Esophagus squamous epithelium (tissue), 5 donors: ENCODE results near the gene PSME2. TPM values are rescaled to one million over a fixed set of nuclear protein-coding genes. Genes with fewer than 3 reads are reported as not detected.

Experiments used
- DNase-seq: peaks from one replicate; lab custom pipeline; 2025; lab: John Stamatoyannopoulos, UW
- H3K27ac ChIP-seq, 4 donors: fragments of 200-600 bp; sonication (generic); one replicate each; pipeline ENCODE4 v1.5.1; 2016 to 2019; ENCODE audit warnings: mild to moderate bottlenecking in 1 of 4
- H3K27me3 ChIP-seq, 4 donors: fragments of 200-600 bp; sonication (generic); 1 replicate in 3 of 4; 2 replicates in 1 of 4; pipeline versions ENCODE4 v1.5.1 to v1.6.0; 2017 to 2021; ENCODE audit warnings: antibody characterized with exemption in 1 of 4
- H3K36me3 ChIP-seq, 3 donors: fragments of 200-600 bp; sonication (generic); one replicate each; pipeline ENCODE4 v1.5.1; 2016 to 2019
- H3K4me1 ChIP-seq, 3 donors: fragments of 200-600 bp; sonication (generic); one replicate each; pipeline ENCODE4 v1.5.1; 2017 to 2019
- H3K4me3 ChIP-seq, 4 donors: fragments of 200-600 bp; sonication (generic); 1 replicate in 3 of 4; 2 replicates in 1 of 4; pipeline ENCODE4 v1.5.1; 2016 to 2019; ENCODE audit warnings: mild to moderate bottlenecking in 2 of 4, moderate library complexity in 1 of 4
- H3K9me3 ChIP-seq, 3 donors: fragments of 200-600 bp; sonication (generic); one replicate each; pipeline ENCODE4 v1.5.1; 2016 to 2019
- CTCF ChIP-seq, 6 experiments: fragments of 450-650 bp in 4 of 6; fragments of 200-600 bp in 2 of 6; sonication (generic) in 2 of 6; IDR thresholded peaks; one replicate each; pipeline ENCODE4 v1.5.1; 2016 to 2019; ENCODE audit warnings: antibody characterized with exemption in 6 of 6, mild to moderate bottlenecking in 4 of 6, moderate library complexity in 4 of 6
- POLR2A ChIP-seq, 4 donors: fragments of 450-650 bp; IDR thresholded peaks; one replicate each; pipeline ENCODE4 v1.6.1; 2017; ENCODE audit warnings: antibody characterized with exemption in 4 of 4, mild to moderate bottlenecking in 4 of 4, moderate library complexity in 3 of 4
- WGBS, 2 donors: methylation state at CpG; one replicate each; pipeline ENCODE4 v1.1.5; 2018; 5-methylcytosine and 5-hydroxymethylcytosine counted together
- intact Hi-C: fragments of 100-400 bp; cut with DNase I; formaldehyde crosslinking; loops from one replicate; pipeline ENCODE4 v1.15.0; 2022
- total RNA-seq, 4 donors: library from RNA; depleted of rRNA; stranded (reverse); fragments of >200 nt; gene quantifications; one replicate each; pipeline ENCODE4 v1.1.0, GENCODE V29; 2016
- donor health status: DM: yes; HTN: yes; CAD: no.

The PSME2 gene
- total RNA-seq, 4 donors from 2014 or later = 44.4 to 110 (median 77.2) TPM

- DNase-seq = no peak
- 74 to 93% methylated on average over 4 to 8 of the region's 16 CpGs for WGBS, 2 donors
- Histone ChIP-seq H3K36me3 (peaks cover 0 to 53% (median 6%) of the 10 kb centered on the region in 3 donors), H3K27ac (no peak overlapping the region), H3K4me3 (no peak overlapping the region), H3K4me1 (peaks cover 15 to 20% (median 19%) of the 10 kb centered on the region in 3 donors), H3K27me3 (no peaks in the 10 kb centered on the region), H3K9me3 (no peaks in the 10 kb centered on the region)
- intact Hi-C loops = no loop called here
- TF ChIP-seq POLR2A (IDR thresholded peaks at IDR 0.05) (no peak), CTCF (IDR thresholded peaks at IDR 0.05) (no peak)
Observed at GRCh38 chr14:24098229-24098926, 48.0 kb downstream of the PSME2 start.

DNA sequence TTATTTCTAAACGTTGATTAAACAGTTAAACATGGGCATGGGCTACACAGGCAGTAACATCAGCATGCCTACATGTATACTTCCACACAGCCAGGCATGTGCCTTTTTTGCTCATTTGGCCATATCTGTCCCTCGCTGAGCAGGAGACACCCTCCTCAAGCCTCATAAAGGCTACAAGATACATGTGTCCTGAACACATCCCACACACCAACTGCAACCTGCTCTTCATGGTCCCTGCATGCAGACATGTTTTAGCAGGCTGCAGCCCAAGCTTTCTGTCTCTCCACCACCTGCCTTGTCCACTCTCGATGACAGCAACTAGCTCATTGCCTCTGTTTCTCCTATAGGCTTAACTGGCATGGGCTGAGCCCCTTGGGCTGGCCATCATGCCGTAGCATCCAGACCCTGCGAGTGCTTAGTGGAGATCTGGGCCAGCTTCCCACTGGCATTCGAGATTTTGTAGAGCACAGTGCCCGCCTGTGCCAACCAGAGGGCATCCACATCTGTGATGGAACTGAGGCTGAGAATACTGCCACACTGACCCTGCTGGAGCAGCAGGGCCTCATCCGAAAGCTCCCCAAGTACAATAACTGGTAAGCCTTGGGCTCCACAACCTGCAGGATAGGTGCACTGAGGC is 49.7 kb downstream of the PSME2 start:
- intact Hi-C loops = no loop called here
- H3K4me1 ChIP-seq = peaks cover 18 to 30% (median 21%) of the 10 kb centered on the region in 3 donors
- WGBS, 2 donors = 87 to 91% methylated on average over 3 to 4 of the region's 8 CpGs
- TF ChIP-seq POLR2A (IDR thresholded peaks at IDR 0.05) (no peak), CTCF (IDR thresholded peaks at IDR 0.05) (no peak)
- H3K27me3 ChIP-seq = no peaks in the 10 kb centered on the region
- no peak overlapping the region for H3K4me3 ChIP-seq
- H3K27ac ChIP-seq = no peak overlapping the region
- peaks cover 0 to 42% (median 0%) of the 10 kb centered on the region in 3 donors for H3K36me3 ChIP-seq
- no peak for DNase-seq
- H3K9me3 ChIP-seq = no peaks in the 10 kb centered on the region

- intact Hi-C loops = no loop called here
Observed at GRCh38 chr14:24095271-24096068, 50.9 kb downstream of the PSME2 start.

DNA sequence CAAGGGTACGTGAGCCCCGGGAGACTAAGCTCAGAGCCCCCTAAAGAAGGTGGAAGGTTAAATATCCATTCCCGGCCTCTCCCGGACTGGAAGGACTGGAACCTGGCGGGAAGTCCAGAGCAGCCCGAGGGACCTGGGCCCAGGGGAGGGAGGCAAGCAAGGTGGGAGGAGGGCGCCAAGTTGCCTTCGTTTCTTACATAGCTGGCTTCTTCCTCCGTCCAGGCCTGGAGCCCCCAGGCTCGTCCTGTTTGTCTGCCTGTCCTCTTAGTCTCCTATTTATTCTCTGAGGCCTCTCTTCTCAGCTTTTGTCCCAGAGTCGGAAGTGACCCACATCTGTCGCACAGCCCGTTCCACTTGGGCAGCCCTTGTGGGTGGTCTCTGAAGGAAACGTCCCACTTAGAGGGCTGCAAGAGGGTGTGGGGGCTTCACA is 51.6 kb downstream of the PSME2 start:
- peaks cover 0 to 24% (median 0%) of the 10 kb centered on the region in 3 donors for H3K36me3 ChIP-seq
- 8 to 17% methylated on average over 8 of the region's 14 CpGs for WGBS, 2 donors
- peaks cover 18 to 30% (median 21%) of the 10 kb centered on the region in 3 donors for H3K4me1 ChIP-seq
- TF ChIP-seq POLR2A (IDR thresholded peaks at IDR 0.05) (no peak), CTCF (IDR thresholded peaks at IDR 0.05) (no peak)
- no peaks in the 10 kb centered on the region for H3K9me3 ChIP-seq
- intact Hi-C loops = no loop called here
- H3K4me3 ChIP-seq = peak overlapping the region; percentile 90 to 96 (median 94)
- no peaks in the 10 kb centered on the region for H3K27me3 ChIP-seq
- H3K27ac ChIP-seq = peak overlapping the region; percentile 96 to 98 (median 98)
- no peak for DNase-seq

More at GRCh38 chr14:24095271-24096068, 50.9 kb downstream of the PSME2 start:
- peaks cover 18 to 30% (median 21%) of the 10 kb centered on the region in 3 donors for H3K4me1 ChIP-seq
- H3K27ac ChIP-seq = peak overlapping the region; percentile 96 to 98 (median 98)
- H3K9me3 ChIP-seq = no peaks in the 10 kb centered on the region
- H3K4me3 ChIP-seq = peak overlapping the region; percentile 90 to 96 (median 94)
- TF ChIP-seq POLR2A (IDR thresholded peaks at IDR 0.05) (peak in 1 of 4 donors; percentile 26), CTCF (IDR thresholded peaks at IDR 0.05) (no peak)
- H3K27me3 ChIP-seq = no peaks in the 10 kb centered on the region
- no peak for DNase-seq
- H3K36me3 ChIP-seq = peaks cover 0 to 30% (median 0%) of the 10 kb centered on the region in 3 donors
- WGBS, 2 donors = 52 to 62% methylated on average over 7 to 9 of the region's 12 CpGs
